ENCODE results near the gene NPDC1. TPM values are rescaled to one million over a fixed set of nuclear protein-coding genes. Genes with fewer than 3 reads are reported as not detected.

The NPDC1 gene
- total and polyA plus RNA-seq, 2 of the 8 experiments (the other 6 are each of a cell fraction or from before 2014, with no cell fraction given) = 26.2 to 44.1 TPM

GRCh38 chr9:137021568-137021978 is 24.4 kb downstream of the NPDC1 start (continued):
- no peak for TF ChIP-seq CHD7 (IDR thresholded peaks at IDR 0.05; ENCODE audit: insufficient replicate concordance, low read length)
- TF ChIP-seq CBX8 (IDR thresholded peaks at IDR 0.05; ENCODE audit: borderline replicate concordance, low read depth, low read length) = no peak
- TF ChIP-seq SP2 (IDR thresholded peaks at IDR 0.05; ENCODE audit: low read length) = no peak
- TF ChIP-seq KDM4A (IDR thresholded peaks at IDR 0.05; ENCODE audit: low read depth, low read length, severe bottlenecking) = no peak
- TF ChIP-seq ATF3 (IDR thresholded peaks at IDR 0.05; ENCODE audit: insufficient read depth, low read depth, low read length) = no peak
- TF ChIP-seq CTCF (IDR thresholded peaks at IDR 0.05; ENCODE audit: control extremely low read depth in 1 of 3, insufficient read depth in 1 of 3, low read depth in 1 of 3, low read length in 3 of 3) = no peak
- TF ChIP-seq JUN (IDR thresholded peaks at IDR 0.05; ENCODE audit: low read depth, low read length) = no peak
- no peak for TF ChIP-seq GTF2F1 (IDR thresholded peaks at IDR 0.05; ENCODE audit: borderline replicate concordance, low read depth, low read length)
- TF ChIP-seq TCF12 (IDR thresholded peaks at IDR 0.05; ENCODE audit: low read depth, low read length) = no peak
